CD4-positive, CD25-positive, alpha-beta regulatory T cell (primary cell): ENCODE measurements around the gene SOCS3. TPM values are rescaled to one million over a fixed set of nuclear protein-coding genes. Genes with fewer than 3 reads are reported as not detected.
A peak's percentile ranks its signal among the peaks of the same experiment; 100 is the strongest.

Experiments used
- ATAC-seq, 2 donors: fragments of 150-1000 bp; cut with Tn5 transposase; one replicate each; pipeline ENCODE4 v1.10.0; 2021; ENCODE audit warnings: low read depth in 2 of 2, moderate number of reproducible peaks in 2 of 2, moderate library complexity in 1 of 2
- DNase-seq, 3 donors: peaks; one replicate each; pipeline versions ENCODE4 v3.0.0 to v3.0.0-alpha.2; 2012 to 2022; ENCODE audit warnings: mixed read lengths in 1 of 3
- H3K27ac ChIP-seq: one replicate; pipeline ENCODE4 v1.7.0; 2013; ENCODE audit warnings: mild to moderate bottlenecking, low read length; ENCODE audit not compliant: insufficient read depth, poor library complexity, severe bottlenecking
- H3K27me3 ChIP-seq: one replicate; pipeline ENCODE4 v1.7.0; 2013; ENCODE audit warnings: low read length; ENCODE audit not compliant: control insufficient read depth, insufficient read depth
- H3K36me3 ChIP-seq: one replicate; pipeline ENCODE4 v1.7.0; 2013; ENCODE audit warnings: mild to moderate bottlenecking, low read length, moderate library complexity; ENCODE audit not compliant: control insufficient read depth, insufficient read depth
- H3K4me1 ChIP-seq: 2 replicates; pipeline ENCODE4 v1.7.0; 2013; ENCODE audit warnings: mild to moderate bottlenecking, low read length; ENCODE audit not compliant: insufficient read depth, control insufficient read depth, poor library complexity, severe bottlenecking
- H3K4me3 ChIP-seq: one replicate; pipeline ENCODE4 v1.7.0; 2013; ENCODE audit warnings: low read depth, mild to moderate bottlenecking, low read length, moderate library complexity
- H3K9me3 ChIP-seq, 2 experiments: 1 replicate in 1 of 2; 2 replicates in 1 of 2; pipeline ENCODE4 v1.7.0; 2013; ENCODE audit warnings: low read length in 2 of 2, mild to moderate bottlenecking in 1 of 2, moderate library complexity in 1 of 2; ENCODE audit not compliant: control insufficient read depth in 2 of 2
- H3K27ac Mint-ChIP-seq, 3 donors: one replicate each; pipeline ENCODE4 v1.8.0; 2020 to 2022; ENCODE audit warnings: mild to moderate bottlenecking in 3 of 3, mixed read lengths in 3 of 3, moderate library complexity in 2 of 3
- H3K27me3 Mint-ChIP-seq: one replicate; pipeline ENCODE4 v1.8.0; 2022; ENCODE audit warnings: mild to moderate bottlenecking, mixed read lengths
- H3K36me3 Mint-ChIP-seq: one replicate; pipeline ENCODE4 v1.8.0; 2020; ENCODE audit warnings: mixed read lengths
- H3K4me1 Mint-ChIP-seq, 4 donors: one replicate each; pipeline ENCODE4 v1.8.0; 2020 to 2022; ENCODE audit warnings: mixed read lengths in 4 of 4, mild to moderate bottlenecking in 1 of 4
- H3K4me3 Mint-ChIP-seq, 4 donors: one replicate each; pipeline ENCODE4 v1.8.0; 2020 to 2022; ENCODE audit warnings: mild to moderate bottlenecking in 4 of 4, mixed read lengths in 4 of 4, moderate library complexity in 3 of 4
- H3K9me3 Mint-ChIP-seq, 7 donors: one replicate each; pipeline ENCODE4 v1.8.0; 2020 to 2022; ENCODE audit warnings: mixed read lengths in 7 of 7, mild to moderate bottlenecking in 3 of 7, moderate library complexity in 2 of 7
- polyA plus RNA-seq, 4 donors: library from polyadenylated mRNA; unstranded; fragments of 300-500 nt; fragmentation: Illumina TruSeq; gene quantifications; one replicate each; pipeline ENCODE4 v1.2.3, GENCODE V29; 2021
- total RNA-seq: library from RNA; stranded (reverse); gene quantifications from one replicate; pipeline ENCODE4 v1.2.3, GENCODE V29; 2022

SOCS3 gene, protein sequence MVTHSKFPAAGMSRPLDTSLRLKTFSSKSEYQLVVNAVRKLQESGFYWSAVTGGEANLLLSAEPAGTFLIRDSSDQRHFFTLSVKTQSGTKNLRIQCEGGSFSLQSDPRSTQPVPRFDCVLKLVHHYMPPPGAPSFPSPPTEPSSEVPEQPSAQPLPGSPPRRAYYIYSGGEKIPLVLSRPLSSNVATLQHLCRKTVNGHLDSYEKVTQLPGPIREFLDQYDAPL
- total RNA-seq = 218 TPM
- polyA plus RNA-seq = 10 to 100 TPM; 26.4 to 74.2 (median 51.2) TPM

DNA sequence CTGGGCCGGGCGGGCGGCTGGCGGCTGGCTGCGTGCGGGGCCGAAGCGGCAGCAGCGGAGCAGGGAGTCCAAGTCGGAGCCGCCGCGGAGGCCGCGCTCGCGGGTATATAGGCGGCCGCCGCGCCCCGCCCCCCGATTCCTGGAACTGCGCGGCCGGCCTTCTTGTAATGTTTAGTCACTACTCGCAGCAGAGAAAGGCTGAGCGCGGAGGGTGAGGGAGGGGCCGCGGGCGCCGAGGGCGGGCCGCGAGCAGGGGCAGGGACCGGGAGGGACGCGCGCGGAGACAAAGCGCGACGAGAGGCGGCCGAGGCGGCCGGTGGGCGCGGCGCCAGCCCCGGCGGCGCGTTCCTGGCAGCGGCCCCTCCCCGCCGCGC, at the start of gene SOCS3:
SOCS3 (minus strand) TSS at position 81 of the 374 bp plus-strand sequence. CDS start 982 bp downstream, outside the sequence.
- Histone ChIP-seq H3K4me1 (peaks cover 51% of the 10 kb centered on the region), H3K27ac (peak within 1 kb of the TSS; percentile 94), H3K4me3 (peak within 1 kb of the TSS; percentile 77), H3K27me3 (peaks cover 4% of the 10 kb centered on the region), H3K36me3 (peaks cover 18% of the 10 kb centered on the region), H3K9me3 (no peaks in the 10 kb centered on the region)
- DNase-seq (peak; percentile 92 to 98 (median 94)), ATAC-seq (peak; percentile 76 to 78)
- Mint-ChIP-seq H3K9me3 (no peaks in the 10 kb centered on the region), H3K27ac (peak within 1 kb of the TSS; percentile 90 to 97 (median 94)), H3K36me3 (peaks cover 6% of the 10 kb centered on the region), H3K4me3 (peak within 1 kb of the TSS; percentile 86 to 93 (median 90)), H3K27me3 (peaks cover 18% of the 10 kb centered on the region), H3K4me1 (peaks cover 10 to 53% (median 15%) of the 10 kb centered on the region in 4 donors)

DNA sequence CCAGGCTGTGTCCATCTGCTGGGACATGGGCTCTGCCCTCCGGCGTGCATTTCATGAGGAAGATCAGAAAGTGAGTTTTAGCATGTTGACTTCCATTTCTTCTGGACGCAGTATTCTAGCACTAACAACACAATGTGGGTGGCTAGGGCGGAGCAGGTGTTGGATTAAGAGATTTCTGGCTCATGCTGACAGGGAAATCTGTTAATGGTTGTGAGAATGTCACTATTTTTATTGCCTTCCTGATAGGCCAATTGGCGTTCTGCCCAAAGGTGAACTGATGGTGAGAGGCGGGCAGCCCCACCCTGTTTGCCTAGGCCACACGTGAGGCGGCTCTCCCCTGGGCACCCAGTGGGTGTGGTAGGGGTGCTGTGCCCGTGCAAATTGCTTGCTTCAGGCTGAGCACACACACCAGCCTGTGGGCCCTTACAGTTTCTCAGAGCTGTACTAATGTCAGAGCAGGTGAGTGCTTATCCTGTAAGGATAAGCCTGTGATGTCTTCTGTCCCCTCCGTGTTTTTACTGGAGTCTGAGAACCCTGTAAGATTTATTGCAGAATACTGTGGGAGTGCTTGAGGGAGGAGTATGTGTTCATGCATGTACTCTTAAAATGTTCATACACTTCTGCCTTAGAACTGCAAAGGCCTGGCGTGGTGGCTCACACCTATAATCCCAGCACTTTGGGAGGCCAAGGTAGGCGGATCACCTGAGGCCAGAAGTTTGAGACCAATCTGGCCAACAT, 49.5 kb upstream of the SOCS3 start:
- Mint-ChIP-seq H3K27ac (peak overlapping the region; percentile 56 to 84 (median 58)), H3K9me3 (no peaks in the 10 kb centered on the region), H3K4me1 (peaks cover 0 to 77% (median 44%) of the 10 kb centered on the region in 4 donors), H3K4me3 (peak overlapping the region in 1 of 4 donors; percentile 55), H3K27me3 (no peaks in the 10 kb centered on the region), H3K36me3 (peaks cover 13% of the 10 kb centered on the region)
- H3K9me3 ChIP-seq = no peaks in the 10 kb centered on the region
- ATAC-seq (no peak), DNase-seq (no peak)
- no peaks in the 10 kb centered on the region for H3K27me3 ChIP-seq
- H3K4me1 ChIP-seq = peaks cover 23% of the 10 kb centered on the region
- no peak overlapping the region for H3K27ac ChIP-seq
- no peak overlapping the region for H3K4me3 ChIP-seq
- H3K36me3 ChIP-seq = peaks cover 30% of the 10 kb centered on the region

DNA sequence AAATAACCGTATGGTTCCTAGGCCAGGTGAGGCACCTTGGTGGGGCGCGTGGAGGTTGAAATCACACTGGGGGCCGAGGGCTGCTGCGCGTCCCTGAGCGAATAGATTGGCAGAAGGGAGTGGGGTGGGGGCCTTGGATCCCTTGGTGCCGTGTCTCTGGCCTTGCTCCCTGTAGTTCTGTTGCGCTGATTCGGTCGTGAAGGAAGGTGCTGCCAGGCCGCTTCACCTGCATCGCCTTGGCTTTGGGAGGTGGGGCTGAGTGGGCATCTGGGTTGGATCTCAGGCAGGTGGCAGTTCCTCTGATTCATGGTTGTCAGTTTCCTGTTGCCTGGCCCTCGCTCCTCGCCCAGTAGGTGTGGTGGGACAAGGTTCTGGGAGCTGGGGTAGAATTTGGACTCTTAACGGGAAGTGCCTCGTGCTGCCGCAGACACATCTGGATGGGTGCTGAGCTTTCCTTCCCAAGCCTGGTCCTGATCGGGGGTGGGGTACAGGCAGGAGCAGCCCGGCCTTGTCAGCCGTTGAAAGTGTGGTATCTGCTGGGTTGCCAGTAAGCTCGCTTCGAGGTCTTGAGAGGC, 48.7 kb upstream of the SOCS3 start:
- DNase-seq = no peak
- Histone ChIP-seq H3K4me1 (peaks cover 15% of the 10 kb centered on the region), H3K4me3 (no peak overlapping the region), H3K36me3 (peaks cover 38% of the 10 kb centered on the region), H3K27me3 (no peaks in the 10 kb centered on the region), H3K27ac (no peak overlapping the region), H3K9me3 (no peaks in the 10 kb centered on the region)
- peaks cover 16% of the 10 kb centered on the region for H3K36me3 Mint-ChIP-seq
- peaks cover 0 to 69% (median 40%) of the 10 kb centered on the region in 4 donors for H3K4me1 Mint-ChIP-seq
- ATAC-seq = no peak
- peak overlapping the region in 2 of 3 donors; percentile 88 for H3K27ac Mint-ChIP-seq
- no peaks in the 10 kb centered on the region for H3K27me3 Mint-ChIP-seq
- H3K4me3 Mint-ChIP-seq = peak overlapping the region in 1 of 4 donors; percentile 27
- no peaks in the 10 kb centered on the region for H3K9me3 Mint-ChIP-seq

DNA sequence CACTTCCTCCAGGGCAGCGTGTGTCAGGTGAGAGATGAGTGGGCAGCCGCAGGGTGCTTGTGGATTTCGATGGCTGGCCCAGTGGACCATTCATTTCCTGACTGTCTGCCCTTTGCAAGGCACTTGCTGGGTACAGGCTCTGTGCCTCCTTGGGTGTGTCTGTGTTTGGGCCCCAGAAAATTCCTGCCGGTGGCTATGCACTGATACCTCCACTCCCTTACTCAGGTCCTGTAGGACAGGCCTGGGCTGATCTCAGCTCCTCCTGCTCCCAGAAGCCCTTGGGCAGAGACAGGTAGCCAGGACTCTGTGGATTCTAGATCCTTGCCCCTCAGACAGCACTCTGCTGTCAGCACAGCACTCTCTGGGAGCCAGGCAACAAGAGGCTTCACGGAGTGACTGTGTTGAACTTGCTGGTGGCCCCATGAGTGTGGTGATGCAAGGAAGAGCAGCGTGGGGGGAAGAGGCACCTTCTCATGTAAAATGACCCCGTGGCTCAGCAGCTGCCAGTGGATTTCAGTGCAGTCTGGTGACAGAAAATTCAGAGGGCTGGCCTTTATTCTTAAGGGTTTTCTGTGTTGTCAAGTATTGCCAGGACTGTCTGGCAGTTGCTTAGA, 47.6 kb upstream of the SOCS3 start:
- Histone ChIP-seq H3K4me1 (peaks cover 4% of the 10 kb centered on the region), H3K9me3 (no peaks in the 10 kb centered on the region), H3K4me3 (no peak overlapping the region), H3K27ac (no peak overlapping the region), H3K36me3 (peaks cover 49% of the 10 kb centered on the region), H3K27me3 (no peaks in the 10 kb centered on the region)
- DNase-seq (no peak), ATAC-seq (no peak)
- Mint-ChIP-seq H3K36me3 (peaks cover 27% of the 10 kb centered on the region), H3K27ac (peak overlapping the region in 2 of 3 donors; percentile 88), H3K9me3 (no peaks in the 10 kb centered on the region), H3K27me3 (no peaks in the 10 kb centered on the region), H3K4me3 (no peak overlapping the region), H3K4me1 (peaks cover 0 to 58% (median 29%) of the 10 kb centered on the region in 4 donors)

DNA sequence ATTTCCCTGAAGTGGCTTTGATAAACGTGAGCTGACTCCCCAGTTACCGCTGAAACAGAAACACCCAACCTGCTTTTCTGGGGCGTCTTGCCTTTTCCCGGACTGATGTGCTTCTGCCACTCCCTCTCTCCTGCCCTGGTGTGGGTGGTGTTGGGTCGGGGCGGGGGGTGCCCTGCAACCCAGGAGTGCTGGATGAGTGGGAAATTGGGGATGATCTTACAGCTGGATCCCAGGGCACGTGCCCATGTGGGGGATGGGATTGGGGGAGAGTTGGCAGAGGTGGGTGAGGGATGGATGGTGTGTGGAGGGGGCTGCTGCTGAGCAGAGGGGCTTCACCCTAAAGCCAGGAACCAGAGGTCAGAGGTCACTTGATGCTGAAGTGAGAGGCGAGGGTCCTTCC, 47.0 kb upstream of the SOCS3 start:
- Histone ChIP-seq H3K4me3 (no peak overlapping the region), H3K9me3 (no peaks in the 10 kb centered on the region), H3K27me3 (no peaks in the 10 kb centered on the region), H3K36me3 (peaks cover 53% of the 10 kb centered on the region), H3K4me1 (no peaks in the 10 kb centered on the region), H3K27ac (no peak overlapping the region)
- no peaks in the 10 kb centered on the region for H3K27me3 Mint-ChIP-seq
- no peak overlapping the region for H3K27ac Mint-ChIP-seq
- H3K4me1 Mint-ChIP-seq = peaks cover 0 to 52% (median 24%) of the 10 kb centered on the region in 4 donors
- ATAC-seq = no peak
- DNase-seq = no peak
- H3K36me3 Mint-ChIP-seq = peaks cover 28% of the 10 kb centered on the region
- H3K9me3 Mint-ChIP-seq = no peaks in the 10 kb centered on the region
- H3K4me3 Mint-ChIP-seq = no peak overlapping the region

DNA sequence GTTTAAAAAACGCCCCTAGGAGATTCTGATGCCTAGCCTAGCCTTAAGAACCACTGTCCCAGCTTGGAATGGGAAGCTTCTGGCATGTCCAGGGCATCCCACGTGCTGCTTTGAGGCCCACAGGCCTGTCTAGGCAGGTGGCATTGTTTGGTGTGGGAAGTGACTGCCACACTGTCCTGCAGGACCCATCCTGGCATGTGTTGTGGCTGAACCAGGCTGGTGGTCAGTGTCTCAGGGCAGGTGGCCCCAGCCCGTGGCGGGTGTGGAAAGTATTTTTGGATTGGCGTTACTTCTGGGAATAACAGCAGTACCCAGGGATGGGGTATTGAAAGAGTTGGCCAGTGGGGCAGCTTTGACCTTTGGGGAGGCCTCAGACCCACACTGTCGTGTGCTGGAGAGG, 46.5 kb upstream of the SOCS3 start:
- ATAC-seq (no peak), DNase-seq (no peak)
- Histone ChIP-seq H3K27me3 (no peaks in the 10 kb centered on the region), H3K9me3 (no peaks in the 10 kb centered on the region), H3K36me3 (peaks cover 58% of the 10 kb centered on the region), H3K4me1 (no peaks in the 10 kb centered on the region), H3K4me3 (no peak overlapping the region), H3K27ac (no peak overlapping the region)
- H3K4me3 Mint-ChIP-seq = no peak overlapping the region
- no peaks in the 10 kb centered on the region for H3K27me3 Mint-ChIP-seq
- peaks cover 0 to 49% (median 26%) of the 10 kb centered on the region in 4 donors for H3K4me1 Mint-ChIP-seq
- H3K27ac Mint-ChIP-seq = peak overlapping the region in 1 of 3 donors; percentile 43
- no peaks in the 10 kb centered on the region for H3K9me3 Mint-ChIP-seq
- H3K36me3 Mint-ChIP-seq = peaks cover 34% of the 10 kb centered on the region

DNA sequence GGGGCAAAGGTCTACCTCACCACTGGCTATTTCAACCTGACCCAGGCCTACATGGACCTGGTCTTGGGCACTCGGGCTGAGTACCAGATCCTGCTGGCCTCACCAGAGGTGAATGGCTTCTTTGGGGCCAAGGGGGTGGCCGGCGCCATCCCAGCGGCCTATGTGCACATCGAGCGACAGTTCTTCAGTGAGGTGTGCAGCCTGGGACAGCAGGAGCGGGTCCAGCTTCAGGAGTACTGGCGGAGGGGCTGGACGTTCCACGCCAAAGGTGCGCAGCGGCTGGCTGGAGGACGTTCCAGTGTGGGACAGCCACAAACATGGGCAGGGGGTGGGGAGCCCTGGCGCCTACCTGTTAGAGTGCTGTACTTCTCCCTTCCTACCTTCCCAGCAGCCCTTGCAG, 43.9 kb upstream of the SOCS3 start:
- no peaks in the 10 kb centered on the region for H3K9me3 ChIP-seq
- H3K4me3 ChIP-seq = no peak overlapping the region
- peaks cover 78% of the 10 kb centered on the region for H3K36me3 ChIP-seq
- H3K36me3 Mint-ChIP-seq = peaks cover 46% of the 10 kb centered on the region
- DNase-seq (no peak), ATAC-seq (no peak)
- no peaks in the 10 kb centered on the region for H3K27me3 ChIP-seq
- H3K27ac Mint-ChIP-seq = no peak overlapping the region
- no peaks in the 10 kb centered on the region for H3K9me3 Mint-ChIP-seq
- H3K27me3 Mint-ChIP-seq = no peaks in the 10 kb centered on the region
- peaks cover 0 to 33% (median 16%) of the 10 kb centered on the region in 4 donors for H3K4me1 Mint-ChIP-seq
- H3K4me3 Mint-ChIP-seq = no peak overlapping the region
- no peak overlapping the region for H3K27ac ChIP-seq
- no peaks in the 10 kb centered on the region for H3K4me1 ChIP-seq
